Stimulated activated naive CD4-positive, alpha-beta T cell treated with Interleukin-2 at 50 U/mL for 16 hours (primary cell): ENCODE data around the gene FAM50A.

Experiments
- DNase-seq: peaks from one replicate; lab custom pipeline; 2025; lab: John Stamatoyannopoulos, UW

FAM50A gene

GRCh38 chrX:154466036-154466435 is 22.1 kb downstream of the FAM50A start:
- DNase-seq = no peak

GRCh38 chrX:154466907-154467306 is 23.0 kb downstream of the FAM50A start:
- DNase-seq = no peak

- no peak for DNase-seq
Measured at GRCh38 chrX:154467556-154467955, 23.6 kb downstream of the FAM50A start.

GRCh38 chrX:154468217-154468616 is 24.3 kb downstream of the FAM50A start:
- no peak for DNase-seq

GRCh38 chrX:154469114-154469513 is 25.2 kb downstream of the FAM50A start:
- DNase-seq = no peak

GRCh38 chrX:154469880-154470279 is 25.9 kb downstream of the FAM50A start:
- no peak for DNase-seq

GRCh38 chrX:154470434-154470833 is 26.5 kb downstream of the FAM50A start:
- DNase-seq = no peak

GRCh38 chrX:154470914-154471568 is 27.1 kb downstream of the FAM50A start:
- no peak for DNase-seq

- no peak for DNase-seq
Measured at GRCh38 chrX:154471839-154472684, 28.1 kb downstream of the FAM50A start.

- no peak for DNase-seq
Measured at GRCh38 chrX:154472685-154473632, 29.0 kb downstream of the FAM50A start.

GRCh38 chrX:154473683-154474082 is 29.7 kb downstream of the FAM50A start:
- DNase-seq = no peak

GRCh38 chrX:154476821-154477220 is 32.9 kb downstream of the FAM50A start:
- DNase-seq = no peak

- DNase-seq = no peak
Measured at GRCh38 chrX:154477891-154478477, 34.0 kb downstream of the FAM50A start.

- peak; percentile 88 for DNase-seq
Measured at GRCh38 chrX:154478728-154479622, 35.0 kb downstream of the FAM50A start, which contains the start of gene LAGE3. Gene LAGE3, minus strand, starts transcription at chrX:154479281. Its CDS starts 366 bp downstream, at chrX:154478915.

- DNase-seq = no peak
Measured at GRCh38 chrX:154481195-154481594, 37.3 kb downstream of the FAM50A start.

- no peak for DNase-seq
Measured at GRCh38 chrX:154481911-154482601, 38.1 kb downstream of the FAM50A start.

GRCh38 chrX:154482786-154483185 is 38.8 kb downstream of the FAM50A start:
- DNase-seq = no peak

- no peak for DNase-seq
Measured at GRCh38 chrX:154483325-154483724, 39.4 kb downstream of the FAM50A start.

- no peak for DNase-seq
Measured at GRCh38 chrX:154484255-154485149, 40.6 kb downstream of the FAM50A start.
